Neural cell (in vitro differentiated cells): ENCODE results near the gene UBAC2. TPM values are rescaled to one million over a fixed set of nuclear protein-coding genes. Genes with fewer than 3 reads are reported as not detected.

Experiments
- H2AFZ ChIP-seq: fragments of 200-600, 300-800 bp; sonication (generic), shearing (Covaris generic); 2 replicates; pipeline ENCODE4 v1.6.0; 2014; ENCODE audit warnings: low read depth, mild to moderate bottlenecking, antibody characterized with exemption, low read length, moderate library complexity
- H3F3A ChIP-seq: fragments of 200-600 bp; shearing (Covaris generic); 2 replicates; pipeline ENCODE4 v1.6.1; 2016; ENCODE audit warnings: mild to moderate bottlenecking, moderate library complexity, mixed read lengths, antibody characterized with exemption, low read length; ENCODE audit not compliant: insufficient read depth, poor library complexity, severe bottlenecking
- H3K27ac ChIP-seq: fragments of 200-600, 300-800 bp; sonication (generic), shearing (Covaris generic); 2 replicates; pipeline ENCODE4 v1.5.1; 2014; ENCODE audit warnings: mild to moderate bottlenecking, low read length, moderate library complexity
- H3K27me3 ChIP-seq: fragments of 300-800, 200-600 bp; sonication (generic), shearing (Covaris generic); 2 replicates; pipeline ENCODE4 v1.6.0; 2014; ENCODE audit warnings: mild to moderate bottlenecking, low read depth, low read length, moderate library complexity; ENCODE audit not compliant: insufficient read depth
- H3K36me3 ChIP-seq: fragments of 300-800, 200-600 bp; sonication (generic), shearing (Covaris generic); 2 replicates; pipeline ENCODE4 v1.5.1; 2014; ENCODE audit warnings: mild to moderate bottlenecking, antibody characterized with exemption, low read length, moderate library complexity; ENCODE audit not compliant: insufficient read depth
- H3K4me2 ChIP-seq: fragments of 300-800, 200-600 bp; sonication (generic), shearing (Covaris generic); 2 replicates; pipeline ENCODE4 v1.6.0; 2014; ENCODE audit warnings: mild to moderate bottlenecking, low read length
- H3K4me3 ChIP-seq: fragments of 300-800, 200-600 bp; sonication (generic), shearing (Covaris generic); 2 replicates; pipeline ENCODE4 v1.5.1; 2014; ENCODE audit warnings: mild to moderate bottlenecking, low read length, moderate library complexity
- H3K79me2 ChIP-seq: fragments of 200-600 bp; shearing (Covaris generic); replicated peaks from 2 replicates; pipeline ENCODE4 v1.6.0; 2014; ENCODE audit warnings: mild to moderate bottlenecking, low read length, moderate library complexity; ENCODE audit not compliant: insufficient read depth
- H3K9ac ChIP-seq: fragments of 300-800, 200-600 bp; sonication (generic), shearing (Covaris generic); 2 replicates; pipeline ENCODE4 v1.6.1; 2016; ENCODE audit warnings: mild to moderate bottlenecking, low read length, mixed read lengths
- H3K9me2 ChIP-seq: fragments of 200-600 bp; shearing (Covaris generic); 2 replicates; pipeline ENCODE4 v1.6.1; 2016; ENCODE audit warnings: mild to moderate bottlenecking, low read length, mixed read lengths; ENCODE audit not compliant: insufficient read depth
- H3K9me3 ChIP-seq: fragments of 200-600, 300-800 bp; sonication (generic), shearing (Covaris generic); 2 replicates; pipeline ENCODE4 v1.6.1; 2016; ENCODE audit warnings: mild to moderate bottlenecking, mixed run types, low read length, moderate library complexity, mixed read lengths
- H4K20me1 ChIP-seq: fragments of 200-600 bp; shearing (Covaris generic); 2 replicates; pipeline ENCODE4 v1.6.1; 2016; ENCODE audit warnings: mild to moderate bottlenecking, mixed run types; ENCODE audit not compliant: insufficient read depth
- CTCF ChIP-seq: fragments of 450-650 bp; IDR thresholded peaks from 2 replicates; pipeline ENCODE4 v1.5.1; 2014; ENCODE audit warnings: antibody characterized with exemption, mild to moderate bottlenecking, moderate library complexity; ENCODE audit not compliant: poor library complexity, severe bottlenecking
- EP300 ChIP-seq: fragments of 450-650 bp; conservative IDR thresholded peaks from 2 replicates; pipeline ENCODE4 v1.6.1; 2014; ENCODE audit warnings: antibody characterized with exemption, mild to moderate bottlenecking, moderate library complexity; ENCODE audit not compliant: poor library complexity, severe bottlenecking
- EZH2 ChIP-seq: fragments of 200-600, 300-800 bp; shearing (Covaris generic), sonication (generic); IDR thresholded peaks from 2 replicates; pipeline ENCODE4 v1.6.1; 2014; ENCODE audit warnings: antibody characterized with exemption, low read length, borderline replicate concordance, mild to moderate bottlenecking; ENCODE audit not compliant: insufficient read depth, poor library complexity, severe bottlenecking
- MXI1 ChIP-seq: fragments of 450-650 bp; conservative IDR thresholded peaks from 2 replicates; pipeline ENCODE4 v1.6.1; 2014; ENCODE audit warnings: antibody characterized with exemption, mild to moderate bottlenecking; ENCODE audit not compliant: poor library complexity, severe bottlenecking
- POLR2AphosphoS5 ChIP-seq: IDR thresholded peaks from 2 replicates; pipeline ENCODE4 v1.6.1; 2012
- RAD21 ChIP-seq: fragments of 450-650 bp; conservative IDR thresholded peaks from 2 replicates; pipeline ENCODE4 v1.6.1; 2014; ENCODE audit warnings: antibody characterized with exemption, mild to moderate bottlenecking, moderate library complexity
- REST ChIP-seq: IDR thresholded peaks from 2 replicates; pipeline ENCODE4 v1.6.1; 2012; ENCODE audit warnings: borderline replicate concordance
- SMC3 ChIP-seq: fragments of 450-650 bp; conservative IDR thresholded peaks from 2 replicates; pipeline ENCODE4 v1.6.1; 2014; ENCODE audit warnings: antibody characterized with exemption, mild to moderate bottlenecking, moderate library complexity; ENCODE audit not compliant: poor library complexity
- TAF1 ChIP-seq: IDR thresholded peaks from 2 replicates; pipeline ENCODE4 v1.6.1; 2012; ENCODE audit warnings: low read depth
- polyA plus RNA-seq: library from polyadenylated mRNA; depleted of rRNA; stranded (reverse); fragments of >200 nt; gene quantifications from 2 replicates; pipeline ENCODE4 v1.2.3, GENCODE V29; 2014

UBAC2 gene
- polyA plus RNA-seq, 1 donor from 2014 or later, result 56.9 TPM

GRCh38 chr13:99433543-99434075, 233.0 kb downstream of the UBAC2 start:
- TF ChIP-seq TAF1 (no peak), EZH2 (no peak), REST (no peak), EP300 (no peak), RAD21 (no peak), SMC3 (no peak), POLR2AphosphoS5 (no peak), CTCF (no peak), MXI1 (no peak)

GRCh38 chr13:99434258-99434788, 233.7 kb downstream of the UBAC2 start:
- no peaks in the 10 kb centered on the region for H3K79me2 ChIP-seq
- H3K4me2 ChIP-seq, result no peak overlapping the region
- no peaks in the 10 kb centered on the region for H3K9me3 ChIP-seq
- H3K4me3 ChIP-seq, result no peak overlapping the region
- no peak overlapping the region for H3K27ac ChIP-seq
- H2AFZ ChIP-seq, result no peak overlapping the region
- H3K36me3 ChIP-seq, result no peaks in the 10 kb centered on the region
- no peak for TF ChIP-seq REST
- no peak for TF ChIP-seq RAD21
- no peak for TF ChIP-seq SMC3
- TF ChIP-seq EZH2, result no peak
- no peak for TF ChIP-seq MXI1
- no peak for TF ChIP-seq EP300
- no peak for TF ChIP-seq POLR2AphosphoS5
- no peak for TF ChIP-seq CTCF
- TF ChIP-seq TAF1, result no peak
- no peaks in the 10 kb centered on the region for H3K9me2 ChIP-seq
- H4K20me1 ChIP-seq, result no peaks in the 10 kb centered on the region
- no peak overlapping the region for H3K9ac ChIP-seq
- no peaks in the 10 kb centered on the region for H3K27me3 ChIP-seq
- H3F3A ChIP-seq, result no peaks in the 10 kb centered on the region

More at GRCh38 chr13:99433543-99434075, 233.0 kb downstream of the UBAC2 start:
- Histone ChIP-seq H3K27me3 (no peaks in the 10 kb centered on the region), H3F3A (no peaks in the 10 kb centered on the region), H3K9me3 (no peaks in the 10 kb centered on the region), H2AFZ (no peak overlapping the region), H3K4me2 (no peak overlapping the region), H3K9ac (no peak overlapping the region), H3K9me2 (no peaks in the 10 kb centered on the region), H3K36me3 (no peaks in the 10 kb centered on the region), H3K4me3 (no peak overlapping the region), H3K79me2 (no peaks in the 10 kb centered on the region), H4K20me1 (no peaks in the 10 kb centered on the region), H3K27ac (no peak overlapping the region)
